HG03575 (cell line): ENCODE data around the gene GPR87.
A peak's percentile ranks its signal among the peaks of the same experiment; 100 is the strongest.

Experiments
- ATAC-seq: cut with Tn5 transposase; IDR thresholded peaks from one replicate; pipeline ENCODE4 v1.9.1; 2021; ENCODE audit not compliant: unreplicated experiment, insufficient number of reproducible peaks, low FRiP score; ENCODE audit errors: extremely low read depth

The GPR87 gene

DNA sequence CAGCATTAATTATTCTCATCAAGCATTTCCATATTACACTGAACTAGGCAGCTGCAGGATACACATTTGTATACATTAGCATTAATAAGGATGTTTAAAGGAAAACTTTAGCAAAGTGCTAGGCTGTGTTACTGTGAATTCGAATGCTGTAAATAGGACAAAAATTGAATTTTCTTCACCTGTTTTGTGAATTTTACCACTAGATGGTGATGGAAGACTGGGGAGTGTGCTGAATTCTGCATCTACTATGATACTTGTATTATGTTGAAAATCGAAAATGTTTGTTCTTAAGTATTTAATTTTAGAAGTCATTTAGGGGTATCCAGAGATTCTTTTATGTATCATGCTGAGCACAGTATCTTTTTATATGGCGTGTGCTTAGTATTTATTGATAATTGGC lies 25.9 kb downstream of the GPR87 start:
- ATAC-seq = no peak

GRCh38 chr3:151289445-151289844 lies 27.2 kb downstream of the GPR87 start:
- ATAC-seq = no peak

GRCh38 chr3:151285940-151286339 lies 30.7 kb downstream of the GPR87 start:
- no peak for ATAC-seq

DNA sequence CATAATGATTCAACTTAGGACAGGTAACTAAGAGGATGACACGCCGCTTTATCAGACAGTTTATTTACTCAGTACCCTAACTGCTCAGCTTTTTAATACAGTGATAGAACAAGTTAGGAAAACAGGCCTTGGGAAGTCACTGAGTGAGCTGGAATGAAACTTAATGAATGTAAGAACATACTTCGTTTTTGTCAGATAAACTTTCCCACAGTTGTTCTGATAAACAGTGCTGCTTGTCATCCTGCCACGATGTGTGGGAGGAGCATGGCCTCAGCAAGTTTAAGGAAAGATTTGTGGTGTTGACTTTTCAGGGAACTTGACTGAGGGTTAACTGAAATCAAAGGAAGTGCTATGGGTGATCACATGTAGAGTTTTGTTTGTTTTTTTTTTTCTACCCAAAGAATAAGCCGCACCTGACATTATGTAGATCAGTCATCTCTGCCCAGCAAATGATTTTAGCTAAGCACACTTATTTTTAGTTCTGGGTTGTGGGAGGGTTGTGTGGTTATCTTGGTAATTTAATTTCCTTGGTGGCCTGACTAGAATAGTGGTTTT lies 32.6 kb downstream of the GPR87 start:
- ATAC-seq = no peak

GRCh38 chr3:151283387-151283786 lies 33.2 kb downstream of the GPR87 start:
- no peak for ATAC-seq

DNA sequence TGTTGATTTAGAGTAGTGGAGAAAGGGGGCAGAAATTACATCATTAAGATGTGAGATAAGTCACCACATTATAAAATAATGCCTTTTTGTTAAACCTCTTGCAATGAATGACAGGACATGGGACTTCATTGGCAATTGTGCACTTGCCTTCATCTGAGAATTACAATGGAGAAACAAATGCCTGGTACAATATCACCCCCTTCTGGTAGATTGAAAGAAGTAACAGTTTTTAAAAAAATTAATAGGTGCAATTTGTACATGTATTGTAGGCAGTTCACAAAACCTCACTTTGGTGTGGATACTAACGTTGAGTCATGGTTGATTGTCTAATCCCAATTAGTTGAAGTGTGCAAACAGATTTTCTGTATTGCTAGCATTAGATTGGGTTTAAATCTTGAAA lies 33.7 kb downstream of the GPR87 start:
- no peak for ATAC-seq

DNA sequence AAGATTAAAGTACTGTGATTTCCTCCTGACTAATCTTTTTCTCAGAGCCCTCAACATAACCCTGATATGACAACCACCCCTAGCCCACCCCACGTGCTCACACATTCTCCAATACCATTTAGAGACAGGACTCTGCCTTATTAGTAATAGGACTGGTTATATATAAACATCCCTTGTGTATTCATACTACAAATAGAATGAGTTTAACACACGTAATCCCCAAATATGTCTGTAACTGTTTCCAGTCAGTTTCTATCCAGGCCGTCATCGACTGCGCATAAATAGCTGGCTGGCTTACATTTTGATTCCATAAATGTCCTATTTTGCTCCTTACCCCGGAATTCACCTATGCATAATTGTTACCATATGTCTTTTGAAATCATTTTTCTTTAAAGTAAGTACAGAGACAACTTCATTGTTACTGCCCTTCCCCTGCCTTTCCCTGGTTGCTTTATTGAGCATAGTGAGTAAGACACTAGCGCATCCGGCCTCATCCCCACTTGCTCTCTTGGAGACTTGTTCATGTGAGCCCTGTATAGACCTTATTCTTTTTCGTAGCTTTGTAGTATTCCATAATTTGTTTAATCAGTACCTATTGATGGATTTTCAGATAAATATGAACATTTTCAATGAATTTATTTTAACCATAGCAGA lies 34.8 kb downstream of the GPR87 start:
- no peak for ATAC-seq

- ATAC-seq = no peak
These were observed 38.4 kb downstream of the GPR87 start, which contains the start of gene P2RY14 for GRCh38 chr3:151278230-151278629. P2RY14 (minus strand) TSS chr3:151278542; CDS start chr3:151214316, 64,226 bp downstream.

GRCh38 chr3:151276687-151277042 lies 40.0 kb downstream of the GPR87 start:
- ATAC-seq = no peak

DNA sequence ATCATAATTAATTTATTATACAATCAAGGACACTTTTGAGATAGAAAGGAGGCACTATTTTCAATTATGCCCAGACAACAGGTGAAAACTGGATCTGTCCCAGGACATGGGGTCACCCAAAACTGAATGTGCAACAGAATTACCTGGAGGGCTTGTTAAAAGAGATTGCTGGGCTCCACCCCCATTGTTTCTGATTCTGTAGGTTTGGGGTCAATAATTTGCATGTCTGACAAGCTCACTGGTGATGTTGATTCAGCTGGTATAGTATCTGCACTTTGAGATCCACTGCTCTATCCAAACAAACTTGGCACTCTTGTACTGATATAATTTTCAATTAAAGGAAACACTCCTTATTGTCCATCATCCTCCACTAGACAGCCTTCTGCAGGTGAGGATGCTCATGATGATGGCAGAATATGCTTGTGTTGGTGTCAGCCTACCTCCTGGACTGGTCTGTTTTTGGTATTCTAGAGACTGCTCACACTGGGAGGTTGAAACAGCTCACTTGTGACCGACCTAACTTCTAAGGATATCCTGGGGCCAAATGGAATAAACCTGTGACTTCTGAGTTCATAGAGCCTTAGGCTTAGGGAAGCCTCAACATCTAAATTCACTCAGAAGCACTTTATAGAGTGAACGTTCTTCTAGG lies 40.5 kb downstream of the GPR87 start:
- ATAC-seq = no peak

DNA sequence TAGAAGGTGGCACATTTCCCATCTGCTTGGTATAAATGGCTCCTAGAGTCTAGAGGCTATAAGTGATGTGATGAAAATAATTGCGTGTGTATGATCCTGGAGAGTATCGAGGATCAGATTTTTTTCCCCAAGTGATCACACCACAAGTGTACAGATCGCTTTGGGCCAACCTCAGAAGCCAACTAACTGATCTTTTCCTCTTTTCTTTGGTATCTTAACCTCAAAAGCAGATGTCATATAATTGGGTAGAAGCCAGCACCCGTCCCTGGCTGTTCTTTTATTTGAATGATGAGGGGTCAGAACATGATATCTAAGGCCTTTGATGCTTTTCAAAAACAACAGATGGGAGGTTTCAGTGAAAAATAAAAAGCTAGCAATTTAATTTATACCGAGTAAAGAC lies 41.5 kb downstream of the GPR87 start:
- no peak for ATAC-seq

DNA sequence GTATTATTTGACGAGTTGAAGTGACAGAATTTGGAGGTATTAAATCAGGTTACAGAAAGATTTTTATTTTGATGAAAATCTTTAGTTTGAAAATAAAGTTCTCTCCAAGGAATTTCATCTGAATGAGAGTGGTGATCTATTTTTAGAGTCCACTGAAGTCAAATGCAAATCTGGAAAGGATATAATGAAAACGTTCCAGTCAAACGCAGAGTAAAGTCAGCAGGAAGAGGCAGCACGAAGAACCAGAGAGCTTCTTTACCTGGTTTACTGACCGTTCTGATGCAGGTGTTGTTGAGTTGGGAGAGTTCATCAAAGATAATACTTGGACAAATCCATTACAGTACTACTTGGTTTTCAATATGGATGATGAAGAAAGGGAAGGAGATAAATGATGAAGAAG lies 47.0 kb downstream of the GPR87 start:
- no peak for ATAC-seq

DNA sequence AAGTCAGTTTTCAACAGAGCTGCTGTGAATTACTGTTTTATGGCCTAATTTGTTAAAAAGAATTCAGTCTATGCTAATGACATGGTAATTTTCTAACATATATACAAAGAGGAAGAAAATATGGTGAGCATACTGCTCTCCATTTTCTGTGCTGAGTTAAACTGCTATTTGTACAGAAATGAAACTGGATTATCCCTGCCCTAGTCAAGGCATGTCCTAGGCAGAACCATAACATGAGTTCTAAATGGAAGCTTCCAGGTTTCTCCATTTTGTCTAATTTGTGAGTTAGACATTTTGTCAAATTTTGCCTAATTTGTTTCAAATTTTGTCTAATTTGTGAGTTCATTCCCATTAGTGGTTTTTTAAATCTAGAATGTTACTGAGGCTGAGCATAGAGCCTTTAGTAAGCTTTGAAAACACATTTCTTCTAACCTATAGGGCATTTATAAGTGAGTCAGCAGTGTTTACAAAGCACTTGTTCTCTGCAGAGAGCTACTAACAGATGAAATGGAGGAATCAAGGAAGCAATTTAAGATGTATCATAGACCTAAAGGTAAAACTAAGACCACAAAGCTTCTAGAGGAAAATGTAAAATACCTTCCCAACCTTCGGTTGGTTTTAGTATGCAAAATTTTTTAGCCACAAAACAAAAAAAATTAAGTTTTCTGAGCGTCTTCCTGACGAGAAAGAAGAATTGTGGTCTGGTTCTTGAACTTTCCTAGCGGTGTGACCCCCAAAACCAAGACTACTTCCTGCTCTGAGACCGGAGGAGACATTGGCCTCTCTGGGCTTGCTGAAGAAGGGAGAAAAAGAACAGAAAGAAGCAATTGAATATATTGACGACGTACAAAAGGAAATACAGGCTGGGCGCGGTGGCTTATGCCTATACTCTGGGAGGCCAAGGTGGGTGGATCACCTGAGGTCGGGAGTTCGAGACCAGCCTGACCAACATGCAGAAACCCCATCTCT lies 48.1 kb downstream of the GPR87 start:
- peak; percentile 35 for ATAC-seq

DNA sequence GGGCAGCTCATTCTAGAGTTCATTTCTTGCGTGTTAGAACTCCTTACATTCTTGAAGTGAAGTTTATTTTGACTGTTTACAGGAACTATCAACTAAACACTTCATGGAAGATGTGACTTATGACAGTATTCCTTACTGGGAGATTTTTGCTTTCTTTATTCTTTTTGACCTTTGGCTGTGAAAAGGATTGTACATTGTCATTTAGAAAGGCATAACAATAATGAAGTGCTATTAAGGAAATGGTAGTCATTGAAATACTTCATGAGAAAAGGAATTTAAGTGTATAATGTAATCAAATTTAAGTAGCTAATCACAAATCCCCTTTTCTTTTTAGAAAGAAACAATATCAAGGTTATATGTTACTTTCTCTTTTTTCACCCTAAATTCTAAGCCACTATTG lies 49.6 kb downstream of the GPR87 start:
- no peak for ATAC-seq

- peak; percentile 90 for ATAC-seq
These were observed 50.8 kb downstream of the GPR87 start for GRCh38 chr3:151265866-151266265.

DNA sequence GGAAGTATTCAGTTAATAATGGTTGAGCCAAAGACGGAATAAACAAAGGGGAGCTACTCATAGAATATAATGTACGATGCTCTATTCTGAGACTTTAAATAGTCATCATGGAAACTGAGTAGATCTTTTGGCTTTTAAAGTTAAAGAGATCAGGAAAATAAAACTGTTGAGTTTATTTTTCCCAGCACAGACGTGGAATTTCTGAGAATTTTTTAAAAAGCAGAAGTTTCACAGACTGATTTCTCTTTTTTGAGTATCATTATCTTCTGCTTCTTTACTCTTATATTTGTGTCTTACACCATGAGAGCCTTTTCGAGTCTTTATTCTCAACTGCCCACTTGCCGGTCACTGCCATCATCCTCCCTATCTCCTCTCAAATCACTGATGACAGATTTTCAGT lies 51.5 kb downstream of the GPR87 start:
- no peak for ATAC-seq

DNA sequence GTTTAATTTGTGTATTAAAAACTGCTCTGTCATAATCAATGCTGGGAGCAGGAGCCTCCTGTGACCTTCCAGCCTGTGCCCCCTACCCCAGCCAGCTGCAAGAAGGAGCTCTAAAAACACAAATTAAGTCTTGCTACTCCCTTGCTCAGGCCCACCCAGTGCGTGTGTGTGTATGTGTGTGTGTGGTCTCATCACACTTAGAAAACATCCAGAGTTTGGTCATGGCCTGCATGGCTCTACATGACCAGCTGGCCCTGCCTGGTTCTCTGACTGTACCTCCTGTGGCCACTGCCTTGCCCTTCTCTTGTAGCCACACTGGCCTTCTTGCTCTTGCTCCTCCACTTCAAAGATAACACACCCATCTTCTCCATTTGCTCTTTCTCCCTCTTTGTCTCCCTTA lies 52.0 kb downstream of the GPR87 start:
- no peak for ATAC-seq

DNA sequence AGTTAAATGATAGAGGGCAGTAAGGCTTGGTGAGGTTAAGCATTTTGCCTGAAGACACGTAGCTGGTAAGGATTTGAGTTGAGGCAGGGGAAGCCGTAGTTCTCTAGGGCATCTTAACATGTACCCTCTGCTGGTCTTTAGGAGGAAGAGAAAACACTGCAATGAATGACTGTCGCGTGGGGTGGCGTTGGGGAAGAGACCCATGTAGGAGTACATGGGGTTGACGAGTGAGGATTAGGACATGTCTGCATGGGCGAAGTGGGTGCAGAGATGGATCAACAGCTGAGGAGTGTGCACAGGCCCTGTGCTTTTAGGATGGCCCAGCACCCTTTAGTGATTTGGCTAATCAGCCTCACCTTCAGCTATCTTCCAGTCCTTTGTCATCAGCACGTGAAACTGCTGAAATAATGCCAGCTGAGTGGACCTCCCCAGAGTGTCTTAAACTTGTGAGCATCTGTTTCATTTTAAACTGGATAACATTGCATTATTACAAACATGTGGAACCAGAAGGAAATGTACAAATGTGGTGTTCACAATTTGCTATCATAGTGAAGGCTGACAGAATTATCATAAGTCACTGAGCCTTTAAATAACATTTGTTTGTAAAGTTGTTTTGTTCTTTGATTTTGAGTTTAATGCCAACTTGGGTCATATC lies 53.6 kb downstream of the GPR87 start:
- ATAC-seq = no peak

DNA sequence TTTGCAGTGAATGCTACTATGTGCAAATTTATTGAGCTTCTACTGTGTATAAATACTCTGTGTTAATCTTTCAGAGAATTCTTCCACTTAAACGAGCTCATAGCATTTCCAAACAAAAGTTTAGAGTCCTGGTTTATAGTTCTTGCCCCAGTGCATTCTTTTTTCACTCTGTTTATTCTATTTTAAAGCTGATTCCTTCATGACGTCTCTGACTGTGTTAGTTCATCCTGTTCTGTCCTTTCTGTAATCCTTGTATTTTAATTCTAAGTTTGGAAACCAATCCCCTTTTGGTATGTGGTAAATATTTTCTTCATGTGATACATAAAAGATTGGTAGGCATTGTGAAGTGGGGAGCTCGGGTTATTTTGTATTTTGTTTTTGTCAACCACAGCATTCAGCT lies 57.0 kb downstream of the GPR87 start:
- ATAC-seq = no peak
